Uterus (tissue), 4 donors: Measurements from ENCODE around the gene UBAP1L. TPM values are rescaled to one million over a fixed set of nuclear protein-coding genes. Genes with fewer than 3 reads are reported as not detected.

Experiments used
- DNase-seq, 2 donors: peaks; one replicate each; pipeline ENCODE4 v3.0.0-alpha.2; 2019 to 2020
- H3K27ac ChIP-seq, 2 donors: fragments of 200-600 bp; sonication (generic); 1 replicate in 1 of 2; 2 replicates in 1 of 2; pipeline ENCODE4 v1.5.1; 2016 to 2018
- H3K27me3 ChIP-seq, 2 donors: fragments of 200-600 bp; sonication (generic); one replicate each; pipeline ENCODE4 v1.5.1; 2018 to 2019; ENCODE audit warnings: control low read depth in 1 of 2
- H3K36me3 ChIP-seq, 2 donors: fragments of 200-600 bp; sonication (generic); one replicate each; pipeline ENCODE4 v1.5.1; 2019; ENCODE audit warnings: control low read depth in 1 of 2
- H3K4me1 ChIP-seq, 2 donors: fragments of 200-600 bp; sonication (generic); one replicate each; pipeline ENCODE4 v1.5.1; 2018 to 2019; ENCODE audit warnings: control low read depth in 1 of 2
- H3K4me3 ChIP-seq, 2 donors: fragments of 200-600 bp; sonication (generic); 1 replicate in 1 of 2; 2 replicates in 1 of 2; pipeline ENCODE4 v1.5.1; 2018 to 2019; ENCODE audit warnings: mild to moderate bottlenecking in 1 of 2
- H3K9me3 ChIP-seq, 2 donors: fragments of 200-600 bp; sonication (generic); one replicate each; pipeline ENCODE4 v1.5.1; 2019; ENCODE audit warnings: control low read depth in 1 of 2
- POLR2A ChIP-seq, 2 donors: fragments of 450-650 bp; IDR thresholded peaks; one replicate each; pipeline ENCODE4 v1.6.1; 2016; ENCODE audit warnings: antibody characterized with exemption in 2 of 2, mild to moderate bottlenecking in 1 of 2, moderate library complexity in 1 of 2
- intact Hi-C: fragments of 100-400 bp; cut with DNase I; formaldehyde crosslinking; loops from one replicate; pipeline ENCODE4 v1.15.1; 2023; ENCODE audit warnings: low total_unique reads
- total RNA-seq, 4 donors: library from RNA; depleted of rRNA in 3 of 4; stranded (reverse); fragments of >200 nt in 3 of 4; gene quantifications; one replicate each; pipeline versions ENCODE4 v1.1.0 to v1.2.4, GENCODE V29; 2014 to 2023
- TF ChIP-seq, protein P1 (sequence below), 4 experiments: fragments of 200-600 bp in 2 of 4; fragments of 450-650 bp in 2 of 4; sonication (generic) in 2 of 4; IDR thresholded peaks; one replicate each; pipeline ENCODE4 v1.5.1; 2016 to 2019; ENCODE audit warnings: antibody characterized with exemption in 4 of 4, mild to moderate bottlenecking in 2 of 4, moderate library complexity in 1 of 4
- donor health status: DM: yes; HTN: yes; CAD: no.

Gene UBAP1L
- total RNA-seq, 4 donors from 2014 or later: 0.77 to 16.0 (median 3.8) TPM

DNA sequence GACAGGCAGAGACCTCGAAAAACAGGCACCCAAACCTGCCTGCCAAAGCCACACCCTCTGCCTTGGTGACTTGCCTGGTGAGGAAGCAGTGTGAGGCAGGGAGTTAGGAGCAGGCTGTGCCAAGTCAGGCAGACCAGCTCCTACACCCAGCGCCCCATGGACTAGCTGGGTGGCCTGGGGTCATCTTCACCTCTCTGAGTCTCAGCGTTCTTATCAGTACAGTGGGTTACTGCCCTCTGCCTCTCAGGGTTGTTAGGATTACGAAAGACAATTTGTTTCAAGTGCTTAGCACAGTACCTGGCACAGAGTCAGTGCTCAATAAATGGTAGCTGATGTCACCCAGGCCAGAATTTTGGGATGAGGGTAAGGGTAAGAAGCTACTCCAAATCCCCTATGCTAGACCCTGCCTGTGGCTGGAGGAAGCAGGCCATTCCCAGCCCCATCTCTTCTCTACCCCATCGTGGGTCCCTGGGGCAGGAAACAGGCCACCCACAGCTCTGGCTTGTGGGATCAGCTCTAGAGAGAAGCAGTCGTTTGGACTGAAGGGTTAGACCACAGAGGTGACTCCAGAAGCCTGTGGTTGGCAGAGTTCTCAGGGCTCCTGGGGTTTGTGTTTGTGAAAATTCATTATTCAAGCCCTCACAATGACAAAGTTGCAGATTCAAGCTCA lies 59.7 kb downstream of the UBAP1L start:
- H3K36me3 ChIP-seq: no peaks in the 10 kb centered on the region
- no peak overlapping the region for H3K4me3 ChIP-seq
- H3K27me3 ChIP-seq: no peaks in the 10 kb centered on the region
- TF ChIP-seq, protein P1, sequence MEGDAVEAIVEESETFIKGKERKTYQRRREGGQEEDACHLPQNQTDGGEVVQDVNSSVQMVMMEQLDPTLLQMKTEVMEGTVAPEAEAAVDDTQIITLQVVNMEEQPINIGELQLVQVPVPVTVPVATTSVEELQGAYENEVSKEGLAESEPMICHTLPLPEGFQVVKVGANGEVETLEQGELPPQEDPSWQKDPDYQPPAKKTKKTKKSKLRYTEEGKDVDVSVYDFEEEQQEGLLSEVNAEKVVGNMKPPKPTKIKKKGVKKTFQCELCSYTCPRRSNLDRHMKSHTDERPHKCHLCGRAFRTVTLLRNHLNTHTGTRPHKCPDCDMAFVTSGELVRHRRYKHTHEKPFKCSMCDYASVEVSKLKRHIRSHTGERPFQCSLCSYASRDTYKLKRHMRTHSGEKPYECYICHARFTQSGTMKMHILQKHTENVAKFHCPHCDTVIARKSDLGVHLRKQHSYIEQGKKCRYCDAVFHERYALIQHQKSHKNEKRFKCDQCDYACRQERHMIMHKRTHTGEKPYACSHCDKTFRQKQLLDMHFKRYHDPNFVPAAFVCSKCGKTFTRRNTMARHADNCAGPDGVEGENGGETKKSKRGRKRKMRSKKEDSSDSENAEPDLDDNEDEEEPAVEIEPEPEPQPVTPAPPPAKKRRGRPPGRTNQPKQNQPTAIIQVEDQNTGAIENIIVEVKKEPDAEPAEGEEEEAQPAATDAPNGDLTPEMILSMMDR (IDR thresholded peaks at IDR 0.05): no peak
- no peak for TF ChIP-seq POLR2A (IDR thresholded peaks at IDR 0.05)
- intact Hi-C loops: no loop called here
- no peaks in the 10 kb centered on the region for H3K9me3 ChIP-seq
- H3K4me1 ChIP-seq: peaks cover 3 to 11% of the 10 kb centered on the region in 2 donors
- peak; percentile 51 to 52 for DNase-seq
- H3K27ac ChIP-seq: peak overlapping the region; percentile 65 to 67

DNA sequence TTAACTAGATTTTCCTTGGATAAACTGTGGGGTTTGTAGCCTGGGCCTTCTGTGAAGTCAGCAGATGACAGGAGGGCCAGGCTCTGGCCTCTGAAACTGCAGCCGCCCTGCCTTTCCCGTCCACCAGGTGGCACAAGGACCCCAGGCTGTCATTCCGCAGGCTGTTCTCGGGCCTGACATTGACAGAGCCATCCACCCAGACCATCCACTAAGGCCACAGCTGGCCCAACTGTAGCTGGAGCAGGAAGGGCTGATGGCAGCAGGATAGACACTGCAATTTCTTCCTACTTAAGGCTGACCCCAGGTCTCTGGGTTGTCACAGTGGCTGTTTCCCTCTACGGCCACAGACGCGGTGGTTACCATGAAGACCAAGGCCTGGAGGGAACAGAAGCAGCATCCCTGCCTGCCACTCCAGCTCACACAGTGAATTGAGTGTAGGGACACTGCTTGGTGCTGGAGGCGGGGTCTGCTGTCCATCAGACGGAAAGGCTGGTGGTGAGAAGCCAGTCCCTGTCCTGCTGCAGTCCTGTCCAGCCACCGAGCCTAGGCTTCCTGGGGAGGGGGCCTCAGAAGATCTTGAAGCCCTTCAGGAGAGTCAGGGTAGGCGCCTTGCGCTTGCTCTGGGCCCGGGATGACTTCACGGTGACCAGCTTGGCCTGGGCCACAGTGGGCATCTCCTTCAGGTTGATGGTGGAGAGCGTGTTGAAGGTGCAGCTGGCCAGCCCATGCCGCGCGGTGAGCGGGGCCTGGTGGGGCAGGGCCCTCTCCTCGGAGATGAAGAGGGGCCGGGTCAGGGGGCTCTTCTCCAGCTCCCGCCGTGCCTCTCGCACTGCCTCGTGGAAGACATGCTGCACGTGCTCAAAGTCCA lies 60.4 kb downstream of the UBAP1L start:
- peak in 1 of 2 donors; percentile 10 for TF ChIP-seq POLR2A (IDR thresholded peaks at IDR 0.05)
- TF ChIP-seq, protein P1 (IDR thresholded peaks at IDR 0.05): peak; percentile 88 to 97 (median 90)
- H3K36me3 ChIP-seq: no peaks in the 10 kb centered on the region

DNA sequence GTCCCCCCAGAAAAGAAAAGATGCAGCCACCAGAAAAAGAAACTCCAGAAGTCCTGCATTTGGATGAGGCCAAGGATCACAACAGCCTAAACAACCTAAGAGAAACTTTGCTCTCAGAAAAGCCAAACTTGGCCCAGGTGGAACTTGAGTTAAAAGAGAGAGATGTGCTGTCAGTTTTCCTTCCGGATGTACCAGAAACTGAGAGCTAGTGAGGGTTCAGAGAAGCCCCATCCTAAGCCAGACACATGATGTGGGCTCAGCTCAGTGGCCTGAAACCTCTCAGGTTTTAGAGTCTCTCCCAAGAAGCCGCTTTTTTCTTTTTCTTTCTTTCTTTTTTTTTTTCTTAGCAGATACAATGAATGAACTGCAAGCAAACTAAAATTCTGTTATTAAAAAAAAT lies 62.0 kb downstream of the UBAP1L start:
- H3K36me3 ChIP-seq: no peaks in the 10 kb centered on the region
- peaks cover 3 to 21% of the 10 kb centered on the region in 2 donors for H3K4me1 ChIP-seq
- intact Hi-C loops: loop anchor here (5.0 kb wide), 1 partner anchor 49 kb away; no protein-coding TSS in a partner anchor

More for the DNA sequence above, 60.4 kb downstream of the UBAP1L start:
- peak overlapping the region; percentile 65 to 67 for H3K27ac ChIP-seq
- peak; percentile 75 to 81 for DNase-seq
- H3K27me3 ChIP-seq: no peaks in the 10 kb centered on the region
- H3K4me1 ChIP-seq: peaks cover 3 to 14% of the 10 kb centered on the region in 2 donors
- intact Hi-C loops: loop anchor here (5.0 kb wide), 1 partner anchor 48 kb away; no protein-coding TSS in a partner anchor
- H3K4me3 ChIP-seq: no peak overlapping the region
- H3K9me3 ChIP-seq: no peaks in the 10 kb centered on the region

DNA sequence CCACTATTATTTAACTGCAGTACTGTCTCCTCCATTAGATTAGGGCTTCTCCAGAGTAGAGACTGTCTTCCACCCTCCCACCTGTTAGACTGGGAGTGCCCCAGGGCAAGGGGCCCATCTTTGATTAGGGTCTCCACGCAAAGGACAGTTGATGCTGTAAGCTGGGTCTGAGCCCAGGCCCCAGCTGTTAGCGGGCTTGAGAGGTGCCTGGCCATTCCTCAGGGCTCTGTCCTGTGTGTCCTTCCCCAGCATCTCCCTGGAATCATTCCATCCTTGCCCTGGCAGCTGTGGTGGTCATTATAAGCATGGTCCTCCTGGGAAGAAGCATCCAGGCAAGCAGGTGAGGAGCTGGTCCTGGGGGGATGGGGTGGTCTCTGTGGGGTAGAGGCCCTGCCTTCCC lies 63.7 kb downstream of the UBAP1L start:
- Histone ChIP-seq H3K9me3 (no peaks in the 10 kb centered on the region), H3K4me3 (no peak overlapping the region), H3K4me1 (peaks cover 3 to 21% of the 10 kb centered on the region in 2 donors), H3K36me3 (no peaks in the 10 kb centered on the region), H3K27me3 (no peaks in the 10 kb centered on the region), H3K27ac (no peak overlapping the region)
- intact Hi-C loops: loop anchor here (5.0 kb wide), 1 partner anchor 51 kb away; no protein-coding TSS in a partner anchor
- no peak for DNase-seq
- TF ChIP-seq, protein P1 (IDR thresholded peaks at IDR 0.05): no peak
- no peak for TF ChIP-seq POLR2A (IDR thresholded peaks at IDR 0.05)

More for the DNA sequence above, 62.0 kb downstream of the UBAP1L start:
- no peak overlapping the region for H3K4me3 ChIP-seq
- TF ChIP-seq POLR2A (IDR thresholded peaks at IDR 0.05): no peak
- TF ChIP-seq, protein P1 (IDR thresholded peaks at IDR 0.05): no peak
- DNase-seq: no peak
- H3K9me3 ChIP-seq: no peaks in the 10 kb centered on the region
- H3K27ac ChIP-seq: no peak overlapping the region
- no peaks in the 10 kb centered on the region for H3K27me3 ChIP-seq
